Cerebellar cortex (tissue), 1 donor: Measurements from ENCODE around the gene EDIL3.
"Not testable (repeated sequence)": the region's sequence is repeated elsewhere in the genome, so short reads cannot be mapped to it uniquely, and the experiment has no call there.

ENCODE experiments used
- DNase-seq: peaks from one replicate; pipeline ENCODE4 v3.0.0-alpha.2; 2015; ENCODE audit warnings: low spot score

EDIL3 gene

DNA sequence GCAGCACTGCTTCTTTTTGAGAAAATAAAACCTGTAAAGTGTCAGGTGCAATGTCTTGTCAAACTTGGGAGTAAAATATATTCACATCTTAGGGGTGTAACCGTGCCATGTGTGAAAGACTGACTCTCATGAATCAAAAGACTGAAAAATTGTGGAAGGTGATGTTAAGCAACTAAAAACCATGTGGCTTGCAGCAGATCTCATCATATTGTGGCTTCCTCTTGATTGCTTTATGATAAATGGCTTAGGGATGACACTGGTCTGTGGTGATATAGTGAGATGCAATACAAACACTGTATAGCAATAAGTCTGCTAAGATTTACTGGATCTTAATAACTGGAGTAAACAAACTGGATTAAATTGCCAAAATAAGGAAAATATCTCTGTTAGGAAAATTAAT is 321.6 kb downstream of the EDIL3 start:
- DNase-seq, result no peak

DNA sequence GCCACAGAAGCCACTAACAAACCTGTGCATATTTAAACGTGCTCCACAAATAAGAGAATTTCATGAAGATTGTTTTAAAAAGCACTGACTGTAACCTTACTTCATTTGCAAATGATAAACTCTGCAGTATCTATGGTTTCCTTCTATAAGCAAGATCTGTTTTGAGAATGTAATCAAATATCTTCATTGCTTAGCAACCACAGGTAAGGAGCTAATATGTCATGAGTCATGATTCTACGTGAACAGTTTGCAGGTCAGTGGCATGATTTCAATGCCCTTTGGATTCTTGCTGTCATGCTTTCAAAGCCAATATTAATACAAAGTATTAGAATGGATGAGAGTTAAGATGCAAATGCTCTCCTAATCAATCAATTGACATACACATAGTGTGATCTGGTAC is 325.0 kb downstream of the EDIL3 start:
- DNase-seq, result no peak

GRCh38 chr5:84058561-84058960 is 326.1 kb downstream of the EDIL3 start:
- no peak for DNase-seq

GRCh38 chr5:84057211-84057610 is 327.5 kb downstream of the EDIL3 start:
- DNase-seq, result no peak

- DNase-seq, result no peak
These were observed 338.7 kb downstream of the EDIL3 start for GRCh38 chr5:84045964-84046363.

DNA sequence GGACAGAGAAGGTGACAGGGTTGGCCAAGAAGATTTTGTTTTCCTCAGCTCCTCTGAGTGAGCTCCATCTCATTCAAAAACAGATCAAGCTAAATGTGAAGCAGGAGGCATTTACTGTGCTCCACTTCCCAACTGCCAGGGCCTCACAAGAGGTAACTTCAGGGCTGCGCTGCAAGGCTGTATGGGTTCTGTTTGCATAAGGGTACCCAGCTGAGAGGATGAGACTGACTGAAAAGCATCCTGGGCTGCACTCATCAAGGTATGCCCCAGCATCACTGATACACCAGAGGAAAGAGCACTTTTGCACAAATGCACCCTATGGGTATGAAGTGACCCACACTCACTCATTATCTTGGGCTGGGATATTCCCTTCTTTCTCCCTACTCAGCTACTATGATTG is 347.8 kb downstream of the EDIL3 start:
- no peak for DNase-seq

- no peak for DNase-seq
These were observed 352.4 kb downstream of the EDIL3 start for GRCh38 chr5:84032324-84032723.

DNA sequence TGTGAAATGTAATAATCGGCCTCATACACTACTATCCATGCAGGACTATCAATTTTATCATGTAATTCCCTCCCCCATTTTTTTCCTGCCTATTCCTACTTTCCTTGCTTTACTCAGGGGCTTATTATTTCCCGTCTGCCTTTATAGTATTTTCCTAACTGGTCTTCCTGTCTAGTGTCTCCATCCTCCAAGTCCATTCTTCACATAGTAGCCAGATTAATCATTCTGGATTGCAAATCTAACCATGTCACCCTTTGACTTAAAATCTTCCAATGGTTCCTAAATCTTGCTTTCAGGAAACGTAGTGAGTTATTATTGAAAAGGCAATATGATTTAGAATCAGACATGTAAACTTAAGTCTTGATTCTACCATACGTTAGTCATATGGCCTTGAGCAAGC is 356.6 kb downstream of the EDIL3 start:
- no peak for DNase-seq

DNA sequence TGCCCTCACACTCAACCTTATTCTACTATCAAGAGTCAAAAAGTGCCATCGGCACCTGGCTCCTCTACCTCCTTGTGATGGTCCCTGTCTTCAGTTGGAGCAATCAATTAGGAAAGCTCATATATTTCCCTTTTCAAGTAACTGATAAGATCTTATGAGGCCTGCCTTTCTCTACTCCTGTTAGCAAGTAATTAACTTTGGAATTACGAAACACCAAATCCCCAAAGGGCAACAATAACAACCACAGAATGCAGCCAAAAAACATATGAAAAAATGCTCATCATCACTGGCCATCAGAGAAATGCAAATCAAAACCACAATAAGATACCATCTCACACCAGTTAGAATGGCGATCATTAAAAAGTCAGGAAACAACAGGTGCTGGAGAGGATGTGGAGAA is 366.2 kb downstream of the EDIL3 start:
- DNase-seq, result not testable (repeated sequence)

DNA sequence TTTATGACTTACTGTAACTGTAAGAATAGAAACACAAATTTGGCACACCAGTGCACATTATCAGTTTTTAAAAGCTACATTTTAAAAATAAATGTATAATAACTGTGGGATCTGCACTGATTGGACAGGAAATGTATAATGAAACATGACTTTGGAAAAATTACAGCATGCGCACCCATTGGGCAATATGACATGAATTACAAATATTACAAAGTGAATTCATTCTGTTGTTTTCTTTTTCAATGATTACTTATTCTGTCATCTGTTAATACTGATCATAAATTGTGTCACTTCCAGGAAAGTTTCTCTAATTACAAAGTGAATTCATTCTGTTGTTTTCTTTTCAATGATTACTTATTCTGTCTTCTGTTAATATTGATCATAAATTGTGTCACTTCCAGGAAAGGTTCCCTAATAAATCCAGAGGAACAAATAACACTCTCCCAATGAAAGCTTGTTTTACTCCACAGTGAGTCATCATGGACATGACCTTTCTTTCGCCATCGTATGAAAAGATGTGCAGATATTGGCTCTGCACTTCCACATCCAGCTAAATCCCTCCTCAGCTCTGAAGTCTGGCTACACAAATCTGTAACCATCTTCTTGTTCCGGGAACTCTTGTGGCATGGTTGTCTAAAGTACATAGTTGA is 367.0 kb downstream of the EDIL3 start:
- DNase-seq, result no peak

- DNase-seq, result no peak
These were observed 368.6 kb downstream of the EDIL3 start for GRCh38 chr5:84016085-84016484.

- DNase-seq, result no peak
These were observed 369.7 kb downstream of the EDIL3 start for GRCh38 chr5:84014966-84015365.

DNA sequence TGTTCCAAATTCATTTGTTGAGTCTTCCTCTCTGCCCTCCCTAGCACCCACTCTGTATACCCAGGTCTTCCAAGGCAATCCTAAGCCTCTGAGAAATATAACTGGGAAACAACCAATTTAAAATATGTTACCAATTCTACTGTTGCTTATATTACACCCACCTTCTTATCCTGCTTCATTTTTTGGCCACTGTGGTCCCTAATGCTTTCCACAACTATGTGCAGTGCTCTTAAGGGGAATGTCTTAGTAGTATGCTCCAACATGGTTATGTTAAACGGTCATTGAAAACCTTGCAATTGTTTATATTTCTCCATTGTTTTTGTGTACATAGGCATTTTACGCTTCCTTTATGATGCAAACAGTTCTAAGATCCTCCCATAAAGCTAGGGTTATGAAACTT is 390.9 kb downstream of the EDIL3 start:
- DNase-seq, result no peak

DNA sequence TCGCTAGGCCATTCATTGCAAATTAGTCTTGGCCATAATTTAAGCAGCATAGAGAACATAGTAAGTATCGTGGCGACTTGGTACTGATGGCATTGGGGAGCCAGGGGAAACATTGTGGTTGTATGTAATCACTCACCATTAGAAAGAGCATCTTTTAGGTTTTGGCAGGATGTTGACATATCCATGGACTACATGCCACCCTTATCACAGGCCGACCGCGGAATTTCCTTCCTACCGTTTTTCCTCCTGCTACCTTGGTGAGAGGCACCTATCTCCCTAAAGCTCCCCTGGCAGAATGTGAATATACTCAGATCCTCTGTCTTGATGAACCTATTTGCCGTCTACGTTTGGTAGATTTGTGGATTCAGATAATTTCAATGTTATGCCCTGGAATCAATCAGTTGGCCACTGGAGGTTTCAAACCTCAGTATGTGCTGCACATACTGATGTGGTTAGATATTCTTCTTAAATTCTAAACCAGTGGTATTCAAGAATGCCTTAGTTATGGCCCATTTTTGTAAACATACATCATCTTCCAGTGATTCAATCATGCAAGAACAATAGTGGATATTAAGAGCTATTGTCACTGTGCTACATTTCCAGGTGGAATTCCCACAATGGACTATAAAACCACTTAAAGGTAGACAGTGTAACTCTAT is 393.0 kb downstream of the EDIL3 start:
- DNase-seq, result no peak

DNA sequence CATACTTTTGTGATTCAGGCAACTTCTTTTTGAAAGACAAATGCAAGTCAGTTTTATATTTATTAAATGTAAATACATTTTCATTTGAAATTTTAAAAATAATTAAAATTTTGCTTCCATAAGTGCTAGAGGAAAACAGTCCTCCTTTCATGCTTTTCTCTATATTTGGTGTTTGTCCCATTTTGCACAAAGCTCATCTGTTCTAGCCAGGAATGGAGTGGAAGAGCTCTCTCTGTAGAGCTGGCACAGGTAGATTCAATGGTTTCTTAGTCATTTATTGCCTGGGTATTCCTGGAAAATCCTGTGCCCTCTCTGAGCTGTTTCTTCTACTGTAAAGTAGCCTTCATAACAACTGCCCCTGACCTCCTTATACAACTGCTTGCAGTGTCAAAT is 396.4 kb downstream of the EDIL3 start:
- DNase-seq, result no peak

- DNase-seq, result no peak
These were observed 397.0 kb downstream of the EDIL3 start for GRCh38 chr5:83987513-83988292.

DNA sequence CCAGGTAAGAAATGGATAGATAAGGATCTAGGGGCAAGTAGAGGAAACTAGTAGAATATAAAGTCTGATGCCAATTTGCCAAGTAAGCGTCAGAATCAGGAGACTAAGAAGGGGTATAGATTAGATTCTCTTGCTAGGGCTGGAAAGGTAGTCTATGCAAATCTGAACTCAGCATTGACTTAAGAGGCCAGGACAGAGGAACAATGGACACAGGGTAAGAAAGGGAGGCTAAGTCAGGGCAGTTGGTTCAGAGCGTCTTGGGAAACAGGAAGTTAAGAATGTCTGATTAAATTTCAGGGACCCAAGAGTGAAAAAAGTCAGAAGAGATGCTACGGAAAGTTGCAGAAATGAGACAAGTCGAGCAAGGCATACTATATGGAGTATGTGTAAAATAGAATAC is 400.8 kb downstream of the EDIL3 start:
- no peak for DNase-seq

DNA sequence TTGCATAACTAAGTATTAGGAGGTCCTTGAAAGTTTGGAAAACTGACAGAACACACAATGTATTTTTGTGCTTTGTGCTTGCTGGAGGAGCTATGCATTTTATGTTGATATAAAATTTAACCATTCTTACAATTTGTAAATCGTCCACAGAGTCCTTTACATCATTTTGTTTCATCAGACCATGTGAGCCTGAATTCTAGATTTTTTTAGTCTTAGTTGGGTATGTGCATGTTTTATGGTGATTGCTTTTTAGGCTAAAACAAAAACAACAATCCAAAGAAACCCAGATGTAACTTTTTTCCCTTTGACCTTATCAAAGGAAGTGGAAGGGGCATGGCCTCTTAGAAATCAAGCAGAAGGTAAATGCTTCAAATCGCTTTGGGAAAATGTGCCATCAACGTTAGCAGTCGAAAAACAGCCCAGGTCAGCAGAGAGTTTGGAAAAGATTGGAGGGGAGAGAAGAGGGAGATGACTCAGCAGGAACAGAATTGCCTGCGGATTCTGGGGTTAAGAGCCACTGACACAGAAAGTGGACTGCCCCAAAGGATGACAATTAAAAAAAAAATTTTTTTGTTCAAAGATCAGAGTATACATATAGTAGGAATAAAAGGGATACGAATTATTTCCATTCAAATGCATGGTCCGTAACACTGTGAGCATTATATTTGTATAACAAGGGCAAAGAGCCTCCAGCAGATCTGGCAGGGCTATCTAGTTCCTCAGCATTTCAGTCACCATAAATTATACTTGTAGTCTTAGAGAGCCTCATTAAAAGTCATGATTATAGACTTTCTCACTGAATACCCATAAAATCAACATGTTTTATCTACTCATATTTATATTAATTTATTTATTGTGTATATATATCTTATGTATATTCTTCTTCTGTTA is 410.5 kb downstream of the EDIL3 start:
- DNase-seq, result no peak

DNA sequence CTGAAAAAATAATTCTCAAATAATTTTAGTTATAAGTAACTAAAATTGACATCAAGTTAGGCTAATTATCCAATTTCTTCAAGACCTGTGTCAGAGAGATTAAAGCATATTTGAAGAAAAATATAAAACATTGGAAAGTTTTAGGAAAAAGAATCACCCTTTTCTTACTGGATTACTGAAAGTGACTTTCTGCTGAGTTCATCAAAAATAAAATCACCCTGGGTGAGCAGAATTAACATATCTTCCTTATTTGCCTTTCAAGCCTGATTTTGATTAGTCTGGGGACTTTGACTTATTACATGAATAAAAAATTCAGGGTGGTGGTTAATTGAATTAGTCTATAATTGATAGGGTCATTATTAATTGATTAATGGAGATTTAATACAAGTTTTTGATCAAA is 411.8 kb downstream of the EDIL3 start:
- no peak for DNase-seq

- no peak for DNase-seq
These were observed 412.4 kb downstream of the EDIL3 start for GRCh38 chr5:83972236-83972635.

GRCh38 chr5:83967417-83967816 is 417.3 kb downstream of the EDIL3 start:
- DNase-seq, result no peak

DNA sequence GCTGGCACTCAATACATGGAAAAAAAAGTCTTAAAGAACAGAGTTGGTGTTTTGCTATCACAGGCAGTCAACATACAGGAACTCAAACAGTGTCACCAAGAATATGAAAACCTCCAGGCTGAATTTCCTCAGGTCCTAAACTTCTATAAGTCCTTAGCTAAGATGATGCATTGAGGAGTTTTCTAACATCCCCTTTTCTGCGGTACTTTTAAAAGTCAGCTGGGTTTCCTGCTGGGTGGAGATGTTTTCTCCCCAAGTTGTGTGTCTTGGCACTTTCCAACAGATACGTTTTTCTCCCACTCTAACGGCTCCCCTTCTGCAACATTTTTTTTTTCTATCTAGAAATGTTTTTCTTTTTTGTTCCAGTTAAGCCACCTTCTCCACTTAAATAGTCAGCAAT is 419.2 kb downstream of the EDIL3 start:
- no peak for DNase-seq
